HG03558 (cell line): ENCODE results near the gene JAKMIP1.

ENCODE experiments used
- ATAC-seq: cut with Tn5 transposase; IDR thresholded peaks from one replicate; pipeline ENCODE4 v1.9.1; 2021; ENCODE audit warnings: moderate number of reproducible peaks; ENCODE audit not compliant: unreplicated experiment; ENCODE audit errors: extremely low read depth

The JAKMIP1 gene

GRCh38 chr4:6076391-6076790, 124.0 kb downstream of the JAKMIP1 start:
- ATAC-seq, result no peak

- no peak for ATAC-seq
Measured at GRCh38 chr4:6074758-6075157, 125.6 kb downstream of the JAKMIP1 start.

GRCh38 chr4:6071959-6072720, 128.2 kb downstream of the JAKMIP1 start:
- ATAC-seq, result no peak

- no peak for ATAC-seq
Measured at GRCh38 chr4:6071191-6071958, 129.0 kb downstream of the JAKMIP1 start.

GRCh38 chr4:6069845-6070709, 130.3 kb downstream of the JAKMIP1 start:
- no peak for ATAC-seq

GRCh38 chr4:6068986-6069385, 131.4 kb downstream of the JAKMIP1 start:
- no peak for ATAC-seq

- no peak for ATAC-seq
Measured at GRCh38 chr4:6065934-6066590, 134.3 kb downstream of the JAKMIP1 start.

GRCh38 chr4:6065166-6065565, 135.2 kb downstream of the JAKMIP1 start:
- ATAC-seq, result no peak

GRCh38 chr4:6064383-6064782, 136.0 kb downstream of the JAKMIP1 start:
- ATAC-seq, result no peak

- no peak for ATAC-seq
Measured at GRCh38 chr4:6063684-6064083, 136.7 kb downstream of the JAKMIP1 start.

GRCh38 chr4:6062133-6062532, 138.2 kb downstream of the JAKMIP1 start:
- no peak for ATAC-seq

- no peak for ATAC-seq
Measured at GRCh38 chr4:6059375-6059805, 141.0 kb downstream of the JAKMIP1 start.

GRCh38 chr4:6058531-6059374, 141.6 kb downstream of the JAKMIP1 start:
- no peak for ATAC-seq

GRCh38 chr4:6056976-6057766, 143.2 kb downstream of the JAKMIP1 start:
- no peak for ATAC-seq

GRCh38 chr4:6055436-6055835, 144.9 kb downstream of the JAKMIP1 start:
- ATAC-seq, result no peak

GRCh38 chr4:6055030-6055429, 145.3 kb downstream of the JAKMIP1 start:
- no peak for ATAC-seq

- no peak for ATAC-seq
Measured at GRCh38 chr4:6054162-6054922, 146.0 kb downstream of the JAKMIP1 start.

GRCh38 chr4:6052679-6053078, 147.7 kb downstream of the JAKMIP1 start:
- ATAC-seq, result no peak
